GM19467 (cell line): ENCODE data around the gene CABCOCO1.

Source experiments
- ATAC-seq: cut with Tn5 transposase; IDR thresholded peaks from one replicate; pipeline ENCODE4 v1.9.1; 2021; ENCODE audit warnings: mild to moderate bottlenecking, moderate library complexity; ENCODE audit not compliant: unreplicated experiment

The CABCOCO1 gene

GRCh38 chr10:61662794-61663259 lies at the start of gene CABCOCO1:
CABCOCO1 (plus strand) TSS chr10:61662929; CDS start chr10:61662973, 44 bp downstream.
- no peak for ATAC-seq

GRCh38 chr10:61613665-61614064 lies 49.1 kb upstream of the CABCOCO1 start:
- no peak for ATAC-seq

GRCh38 chr10:61616611-61617010 lies 46.1 kb upstream of the CABCOCO1 start:
- ATAC-seq = no peak

GRCh38 chr10:61617180-61617579 lies 45.5 kb upstream of the CABCOCO1 start:
- no peak for ATAC-seq

GRCh38 chr10:61617586-61617985 lies 45.1 kb upstream of the CABCOCO1 start:
- ATAC-seq = no peak

- no peak for ATAC-seq
Measured at GRCh38 chr10:61618388-61618961, 44.3 kb upstream of the CABCOCO1 start.

- ATAC-seq = no peak
Measured at GRCh38 chr10:61620506-61620905, 42.2 kb upstream of the CABCOCO1 start.

- no peak for ATAC-seq
Measured at GRCh38 chr10:61621605-61622051, 41.1 kb upstream of the CABCOCO1 start.

- ATAC-seq = no peak
Measured at GRCh38 chr10:61623161-61623560, 39.6 kb upstream of the CABCOCO1 start.

- no peak for ATAC-seq
Measured at GRCh38 chr10:61626209-61626608, 36.5 kb upstream of the CABCOCO1 start.

GRCh38 chr10:61627266-61627665 lies 35.5 kb upstream of the CABCOCO1 start:
- no peak for ATAC-seq

GRCh38 chr10:61628151-61628874 lies 34.4 kb upstream of the CABCOCO1 start:
- ATAC-seq = no peak

- ATAC-seq = no peak
Measured at GRCh38 chr10:61628875-61629513, 33.7 kb upstream of the CABCOCO1 start.

- ATAC-seq = no peak
Measured at GRCh38 chr10:61629576-61629975, 33.2 kb upstream of the CABCOCO1 start.

- ATAC-seq = no peak
Measured at GRCh38 chr10:61632057-61632670, 30.6 kb upstream of the CABCOCO1 start.

- ATAC-seq = no peak
Measured at GRCh38 chr10:61633665-61634064, 29.1 kb upstream of the CABCOCO1 start.

- ATAC-seq = no peak
Measured at GRCh38 chr10:61634746-61635145, 28.0 kb upstream of the CABCOCO1 start.

- no peak for ATAC-seq
Measured at GRCh38 chr10:61635471-61635870, 27.3 kb upstream of the CABCOCO1 start.

GRCh38 chr10:61635932-61636331 lies 26.8 kb upstream of the CABCOCO1 start:
- no peak for ATAC-seq

- ATAC-seq = no peak
Measured at GRCh38 chr10:61639952-61640351, 22.8 kb upstream of the CABCOCO1 start.

GRCh38 chr10:61640856-61641255 lies 21.9 kb upstream of the CABCOCO1 start:
- no peak for ATAC-seq
